ENCODE measurements around the gene BLMH. TPM values are rescaled to one million over a fixed set of nuclear protein-coding genes. Genes with fewer than 3 reads are reported as not detected.
"Not testable (repeated sequence)": the region's sequence is repeated elsewhere in the genome, so short reads cannot be mapped to it uniquely, and the experiment has no call there.

Gene BLMH
- total and polyA plus RNA-seq, 2 donors from 2014 or later: 30.5 to 32.5 TPM

DNA sequence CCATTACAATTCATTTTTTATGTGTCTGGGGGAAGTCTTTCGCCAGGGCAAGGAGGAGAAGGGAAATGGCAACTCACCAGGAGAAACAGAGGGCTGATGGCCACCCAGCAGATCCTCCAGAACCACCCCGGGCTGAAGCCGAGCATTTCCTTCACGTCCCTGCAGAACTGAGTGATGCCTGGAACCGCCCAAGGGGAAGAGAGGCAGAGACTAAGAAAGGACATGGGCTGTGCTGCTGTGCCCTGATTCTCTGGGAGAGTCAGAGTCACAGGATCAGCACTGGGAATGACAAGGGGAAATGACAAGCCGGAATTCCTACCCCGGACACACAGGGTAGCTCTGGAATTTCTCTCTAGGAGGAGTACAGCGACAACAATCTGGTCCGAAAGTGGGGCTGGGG, 84.1 kb downstream of the BLMH start:
- intact Hi-C loops (cut with DNase I): no loop called here
- Histone ChIP-seq H3K9me3 (ENCODE audit: control insufficient read depth in 2 of 3, insufficient read depth in 1 of 3, low read length in 3 of 3) (no peaks in the 10 kb centered on the region), H3K36me3 (ENCODE audit: control insufficient read depth in 2 of 3, insufficient read depth in 3 of 3, low read length in 3 of 3) (no peaks in the 10 kb centered on the region), H3K4me3 (ENCODE audit: low read length in 3 of 3) (no peak overlapping the region), H3K9ac (ENCODE audit: low read length in 3 of 3) (no peak overlapping the region), H3K27ac (ENCODE audit: low read depth in 2 of 2, low read length in 2 of 2) (no peak overlapping the region), H3K4me1 (ENCODE audit: control insufficient read depth in 2 of 3, insufficient read depth in 2 of 3, low read depth in 1 of 3, low read length in 3 of 3) (no peaks in the 10 kb centered on the region), H3K27me3 (ENCODE audit: control insufficient read depth, insufficient read depth, low read length) (no peaks in the 10 kb centered on the region)
- DNase-seq (no peak), FAIRE-seq (no peak)
- no peak for TF ChIP-seq CTCF (IDR thresholded peaks at IDR 0.05; ENCODE audit: borderline replicate concordance, extremely low read depth, insufficient read depth)

DNA sequence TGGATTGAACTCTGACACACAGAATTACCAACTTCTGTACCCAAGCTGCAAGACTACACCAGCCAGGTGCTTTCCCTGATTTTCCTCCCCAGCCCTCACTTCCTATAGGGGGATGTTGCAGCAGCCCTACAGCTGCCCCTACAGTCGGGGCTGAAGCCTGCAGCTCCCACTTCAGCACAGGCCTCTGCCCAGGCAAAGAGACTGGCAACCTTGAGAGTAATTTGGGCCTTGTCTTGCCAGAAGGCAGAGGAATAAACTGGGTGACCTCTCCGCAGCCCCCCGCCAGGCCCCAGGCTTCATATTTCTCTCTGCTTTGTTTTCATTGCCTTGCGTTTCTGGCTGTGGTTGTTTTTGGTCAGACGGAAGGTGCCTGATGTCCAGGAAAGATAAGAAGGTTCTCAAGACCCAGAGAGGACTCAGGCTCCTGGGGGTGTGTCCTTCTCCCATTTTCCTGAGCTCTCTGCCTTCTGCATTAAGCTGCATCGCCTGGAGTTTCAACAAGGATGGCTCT, 88.2 kb downstream of the BLMH start:
- H3K27ac ChIP-seq (ENCODE audit: low read depth in 2 of 2, low read length in 2 of 2): no peak overlapping the region
- H3K36me3 ChIP-seq (ENCODE audit: control insufficient read depth in 2 of 3, insufficient read depth in 3 of 3, low read length in 3 of 3): no peaks in the 10 kb centered on the region
- no peaks in the 10 kb centered on the region for H3K9me3 ChIP-seq (ENCODE audit: control insufficient read depth in 2 of 3, insufficient read depth in 1 of 3, low read length in 3 of 3)
- intact Hi-C loops (cut with DNase I): no loop called here
- no peak for FAIRE-seq
- H3K4me1 ChIP-seq (ENCODE audit: control insufficient read depth in 2 of 3, insufficient read depth in 2 of 3, low read depth in 1 of 3, low read length in 3 of 3): no peaks in the 10 kb centered on the region
- no peak for DNase-seq
- H3K27me3 ChIP-seq (ENCODE audit: control insufficient read depth, insufficient read depth, low read length): no peaks in the 10 kb centered on the region
- no peak for TF ChIP-seq CTCF (IDR thresholded peaks at IDR 0.05; ENCODE audit: borderline replicate concordance, extremely low read depth, insufficient read depth)
- H3K4me3 ChIP-seq (ENCODE audit: low read length in 3 of 3): no peak overlapping the region
- no peak overlapping the region for H3K9ac ChIP-seq (ENCODE audit: low read length in 3 of 3)

DNA sequence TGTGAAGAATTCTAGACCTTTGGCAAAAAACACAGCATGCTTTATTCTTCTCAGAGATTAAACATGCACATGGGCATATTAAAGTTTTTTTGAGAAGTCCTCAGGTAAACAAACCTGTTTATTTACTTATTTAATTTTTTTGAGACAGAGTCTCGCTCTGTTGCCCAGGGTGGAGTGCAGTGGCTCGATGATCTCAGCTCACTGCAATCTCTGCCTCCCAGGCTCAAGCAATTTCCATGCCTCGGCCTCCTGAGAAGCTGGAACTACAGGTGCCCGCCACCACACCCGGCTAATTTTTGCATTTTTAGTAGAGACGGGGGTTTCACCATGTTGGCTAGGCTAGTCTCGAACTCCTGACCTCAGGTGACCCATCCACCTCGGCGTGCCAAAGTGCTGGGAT, 91.1 kb downstream of the BLMH start:
- H3K27ac ChIP-seq (ENCODE audit: low read depth in 2 of 2, low read length in 2 of 2); H3K27me3 ChIP-seq (ENCODE audit: control insufficient read depth, insufficient read depth, low read length); DNase-seq; H3K4me3 ChIP-seq (ENCODE audit: low read length in 3 of 3); H3K9ac ChIP-seq (ENCODE audit: low read length in 3 of 3); H3K4me1 ChIP-seq (ENCODE audit: control insufficient read depth in 2 of 3, insufficient read depth in 2 of 3, low read depth in 1 of 3, low read length in 3 of 3); intact Hi-C loops (cut with DNase I); H3K9me3 ChIP-seq (ENCODE audit: control insufficient read depth in 2 of 3, insufficient read depth in 1 of 3, low read length in 3 of 3); FAIRE-seq; H3K36me3 ChIP-seq (ENCODE audit: control insufficient read depth in 2 of 3, insufficient read depth in 3 of 3, low read length in 3 of 3): not testable (repeated sequence)

- Histone ChIP-seq H3K27ac (ENCODE audit: low read depth in 2 of 2, low read length in 2 of 2) (no peak overlapping the region), H3K4me3 (ENCODE audit: low read length in 3 of 3) (no peak overlapping the region), H3K9ac (ENCODE audit: low read length in 3 of 3) (no peak overlapping the region), H3K27me3 (ENCODE audit: control insufficient read depth, insufficient read depth, low read length) (no peaks in the 10 kb centered on the region), H3K4me1 (ENCODE audit: control insufficient read depth in 2 of 3, insufficient read depth in 2 of 3, low read depth in 1 of 3, low read length in 3 of 3) (no peaks in the 10 kb centered on the region), H3K9me3 (ENCODE audit: control insufficient read depth in 2 of 3, insufficient read depth in 1 of 3, low read length in 3 of 3) (no peaks in the 10 kb centered on the region), H3K36me3 (ENCODE audit: control insufficient read depth in 2 of 3, insufficient read depth in 3 of 3, low read length in 3 of 3) (no peaks in the 10 kb centered on the region)
- TF ChIP-seq CTCF (IDR thresholded peaks at IDR 0.05; ENCODE audit: borderline replicate concordance, extremely low read depth, insufficient read depth): no peak
- no peak for DNase-seq
- FAIRE-seq: no peak
- intact Hi-C loops (cut with DNase I): no loop called here
These were observed 91.6 kb downstream of the BLMH start for GRCh38 chr17:30200106-30200505.
